ENCODE data around the gene SNAPC3. TPM values are rescaled to one million over a fixed set of nuclear protein-coding genes. Genes with fewer than 3 reads are reported as not detected.
"Not testable (repeated sequence)": the region's sequence is repeated elsewhere in the genome, so short reads cannot be mapped to it uniquely, and the experiment has no call there.

The SNAPC3 gene
- polyA plus RNA-seq, 1 donor from 2014 or later: 96.6 TPM

- H3K4me3 ChIP-seq (ENCODE audit: low read length): no peak overlapping the region
- no peak overlapping the region for H2AFZ ChIP-seq (ENCODE audit: low read depth, low read length)
- H3F3A ChIP-seq (ENCODE audit: insufficient read depth, low read length, poor library complexity, severe bottlenecking): no peaks in the 10 kb centered on the region
- H3K27ac ChIP-seq (ENCODE audit: low read length): no peak overlapping the region
- H3K36me3 ChIP-seq (ENCODE audit: insufficient read depth, low read length): no peaks in the 10 kb centered on the region
- H3K9me3 ChIP-seq (ENCODE audit: low read length): no peaks in the 10 kb centered on the region
- H3K79me2 ChIP-seq (replicated peaks; ENCODE audit: insufficient read depth, low read length): no peaks in the 10 kb centered on the region
- TF ChIP-seq SMC3 (conservative IDR thresholded peaks at IDR 0.05; ENCODE audit: poor library complexity) (no peak), TAF1 (IDR thresholded peaks at IDR 0.05; ENCODE audit: low read depth) (no peak), CTCF (IDR thresholded peaks at IDR 0.05; ENCODE audit: poor library complexity, severe bottlenecking) (no peak), MXI1 (conservative IDR thresholded peaks at IDR 0.05; ENCODE audit: poor library complexity, severe bottlenecking) (no peak), EZH2 (IDR thresholded peaks at IDR 0.05; ENCODE audit: borderline replicate concordance, insufficient read depth, low read length, poor library complexity, severe bottlenecking) (no peak), EP300 (conservative IDR thresholded peaks at IDR 0.05; ENCODE audit: poor library complexity, severe bottlenecking) (no peak), RAD21 (conservative IDR thresholded peaks at IDR 0.05) (no peak), POLR2AphosphoS5 (IDR thresholded peaks at IDR 0.05) (no peak)
- TF ChIP-seq, protein P1, sequence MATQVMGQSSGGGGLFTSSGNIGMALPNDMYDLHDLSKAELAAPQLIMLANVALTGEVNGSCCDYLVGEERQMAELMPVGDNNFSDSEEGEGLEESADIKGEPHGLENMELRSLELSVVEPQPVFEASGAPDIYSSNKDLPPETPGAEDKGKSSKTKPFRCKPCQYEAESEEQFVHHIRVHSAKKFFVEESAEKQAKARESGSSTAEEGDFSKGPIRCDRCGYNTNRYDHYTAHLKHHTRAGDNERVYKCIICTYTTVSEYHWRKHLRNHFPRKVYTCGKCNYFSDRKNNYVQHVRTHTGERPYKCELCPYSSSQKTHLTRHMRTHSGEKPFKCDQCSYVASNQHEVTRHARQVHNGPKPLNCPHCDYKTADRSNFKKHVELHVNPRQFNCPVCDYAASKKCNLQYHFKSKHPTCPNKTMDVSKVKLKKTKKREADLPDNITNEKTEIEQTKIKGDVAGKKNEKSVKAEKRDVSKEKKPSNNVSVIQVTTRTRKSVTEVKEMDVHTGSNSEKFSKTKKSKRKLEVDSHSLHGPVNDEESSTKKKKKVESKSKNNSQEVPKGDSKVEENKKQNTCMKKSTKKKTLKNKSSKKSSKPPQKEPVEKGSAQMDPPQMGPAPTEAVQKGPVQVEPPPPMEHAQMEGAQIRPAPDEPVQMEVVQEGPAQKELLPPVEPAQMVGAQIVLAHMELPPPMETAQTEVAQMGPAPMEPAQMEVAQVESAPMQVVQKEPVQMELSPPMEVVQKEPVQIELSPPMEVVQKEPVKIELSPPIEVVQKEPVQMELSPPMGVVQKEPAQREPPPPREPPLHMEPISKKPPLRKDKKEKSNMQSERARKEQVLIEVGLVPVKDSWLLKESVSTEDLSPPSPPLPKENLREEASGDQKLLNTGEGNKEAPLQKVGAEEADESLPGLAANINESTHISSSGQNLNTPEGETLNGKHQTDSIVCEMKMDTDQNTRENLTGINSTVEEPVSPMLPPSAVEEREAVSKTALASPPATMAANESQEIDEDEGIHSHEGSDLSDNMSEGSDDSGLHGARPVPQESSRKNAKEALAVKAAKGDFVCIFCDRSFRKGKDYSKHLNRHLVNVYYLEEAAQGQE (IDR thresholded peaks at IDR 0.05; ENCODE audit: borderline replicate concordance): no peak
- H3K9ac ChIP-seq (ENCODE audit: low read length): no peak overlapping the region
- H3K4me2 ChIP-seq (ENCODE audit: low read length): no peak overlapping the region
- H3K9me2 ChIP-seq (ENCODE audit: insufficient read depth, low read length): no peaks in the 10 kb centered on the region
- H4K20me1 ChIP-seq (ENCODE audit: insufficient read depth): no peaks in the 10 kb centered on the region
- H3K27me3 ChIP-seq (ENCODE audit: insufficient read depth, low read depth, low read length): no peaks in the 10 kb centered on the region
These were observed 44.8 kb upstream of the SNAPC3 start for GRCh38 chr9:15377625-15378540.

DNA sequence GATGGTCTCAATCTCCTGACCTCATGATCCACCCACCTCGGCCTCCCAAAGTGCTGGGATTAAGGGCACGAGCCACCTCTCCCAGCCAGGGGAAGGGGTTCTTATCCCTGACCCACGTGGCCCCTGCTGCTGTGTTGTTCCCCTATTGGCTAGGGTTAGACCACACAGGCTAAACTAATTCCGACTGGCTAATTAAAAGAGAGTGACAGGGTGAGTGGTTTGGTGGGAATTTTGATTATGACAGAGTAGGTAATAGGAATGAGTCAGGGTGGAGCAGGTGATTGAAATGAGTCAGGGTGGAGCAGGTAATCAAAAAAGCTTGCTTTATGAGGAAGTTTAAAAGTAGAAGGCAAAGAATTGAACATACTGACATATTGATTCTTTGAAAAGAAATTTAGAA lies 43.4 kb upstream of the SNAPC3 start:
- H3K4me2 ChIP-seq (ENCODE audit: low read length); H3K27ac ChIP-seq (ENCODE audit: low read length); H3K4me3 ChIP-seq (ENCODE audit: low read length); H3F3A ChIP-seq (ENCODE audit: insufficient read depth, low read length, poor library complexity, severe bottlenecking); H3K27me3 ChIP-seq (ENCODE audit: insufficient read depth, low read depth, low read length); H3K36me3 ChIP-seq (ENCODE audit: insufficient read depth, low read length); H3K9ac ChIP-seq (ENCODE audit: low read length); H2AFZ ChIP-seq (ENCODE audit: low read depth, low read length); H3K9me3 ChIP-seq (ENCODE audit: low read length); H3K9me2 ChIP-seq (ENCODE audit: insufficient read depth, low read length); H3K79me2 ChIP-seq (replicated peaks; ENCODE audit: insufficient read depth, low read length); H4K20me1 ChIP-seq (ENCODE audit: insufficient read depth): not testable (repeated sequence)

DNA sequence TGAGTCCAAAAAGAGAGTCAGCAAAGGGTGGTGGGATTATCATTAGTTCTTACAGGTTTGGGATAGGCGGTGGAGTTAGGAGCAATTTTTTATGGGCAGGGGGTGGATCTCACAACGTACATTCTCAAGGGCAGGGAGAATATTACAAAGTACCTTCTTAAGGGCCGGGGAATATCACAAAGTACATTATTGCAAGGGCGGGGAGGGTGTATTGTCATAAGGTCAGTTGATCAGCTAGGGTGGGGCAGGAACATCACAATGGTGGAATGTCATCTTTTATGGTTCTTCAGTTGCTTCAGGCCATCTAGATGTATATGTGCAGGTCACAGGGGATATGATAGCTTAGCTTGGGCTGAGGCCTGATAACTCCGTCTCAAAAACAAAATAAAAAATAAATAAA lies 42.8 kb upstream of the SNAPC3 start:
- not testable (repeated sequence) for H4K20me1 ChIP-seq (ENCODE audit: insufficient read depth); H3K27me3 ChIP-seq (ENCODE audit: insufficient read depth, low read depth, low read length); H3K4me2 ChIP-seq (ENCODE audit: low read length); H3K4me3 ChIP-seq (ENCODE audit: low read length); H3K9me3 ChIP-seq (ENCODE audit: low read length); H3K9ac ChIP-seq (ENCODE audit: low read length); H3K9me2 ChIP-seq (ENCODE audit: insufficient read depth, low read length); H2AFZ ChIP-seq (ENCODE audit: low read depth, low read length); H3K79me2 ChIP-seq (replicated peaks; ENCODE audit: insufficient read depth, low read length); H3F3A ChIP-seq (ENCODE audit: insufficient read depth, low read length, poor library complexity, severe bottlenecking); H3K27ac ChIP-seq (ENCODE audit: low read length); H3K36me3 ChIP-seq (ENCODE audit: insufficient read depth, low read length)
